ENCODE data around the gene ATP6V1F. TPM values are rescaled to one million over a fixed set of nuclear protein-coding genes. Genes with fewer than 3 reads are reported as not detected.

ATP6V1F gene
- total RNA-seq, 2 experiments from 2014 or later = 124 to 140 TPM

DNA sequence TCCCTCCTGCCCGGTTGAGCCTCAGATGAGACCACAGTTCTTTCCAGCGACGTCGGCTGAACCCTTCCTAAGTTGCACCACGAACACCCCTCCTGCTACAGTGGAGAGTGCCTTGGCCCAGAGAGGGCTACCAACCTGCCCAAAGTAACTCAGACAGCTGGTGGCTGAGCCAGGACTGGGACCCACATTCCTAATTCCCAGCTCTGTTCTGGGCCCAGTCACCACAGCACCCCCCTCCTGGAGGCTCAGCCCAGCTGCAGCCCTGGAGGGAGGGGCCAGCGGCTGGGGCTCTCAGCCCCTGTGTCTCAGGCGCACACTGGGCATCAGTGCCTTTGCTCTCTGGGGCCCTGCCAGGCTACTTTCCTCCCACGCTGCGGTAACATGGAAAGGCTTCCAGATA, 10.6 kb downstream of the ATP6V1F start:
- Mint-ChIP-seq H3K4me1 (peaks cover 12% of the 10 kb centered on the region), H3K27ac (no peak overlapping the region), H3K27me3 (peaks cover 22% of the 10 kb centered on the region), H3K36me3 (ENCODE audit: low read depth) (no peaks in the 10 kb centered on the region), H3K4me3 (no peak overlapping the region), H3K9me3 (no peaks in the 10 kb centered on the region)
- ChIA-PET POLR2A (interaction anchor here (1.0 to 1.9 kb wide), 2 partner anchors 10 to 11 kb away, joined by 3 to 6 read pairs; partner anchors contain the start of gene ATP6V1F), CTCF (interaction anchor here (2.3 kb wide), 1 partner anchor 10 kb away, joined by 9 read pairs; the partner anchor contains the start of gene ATP6V1F)
- no peak for DNase-seq

GRCh38 chr7:128874140-128875031, 11.7 kb downstream of the ATP6V1F start:
- H3K9me3 Mint-ChIP-seq = no peaks in the 10 kb centered on the region
- H3K36me3 Mint-ChIP-seq (ENCODE audit: low read depth) = no peaks in the 10 kb centered on the region
- H3K27ac Mint-ChIP-seq = no peak overlapping the region
- no peak overlapping the region for H3K4me3 Mint-ChIP-seq
- peaks cover 16% of the 10 kb centered on the region for H3K27me3 Mint-ChIP-seq
- CTCF ChIA-PET = interaction anchor here (0.9 to 2.3 kb wide), 4 partner anchors 9 to 213 kb away, joined by 3 to 9 read pairs (median 6); partner anchors contain the start of gene ATP6V1F
- no peak for DNase-seq
- POLR2A ChIA-PET = no interaction called here
- H3K4me1 Mint-ChIP-seq = peaks cover 13% of the 10 kb centered on the region

GRCh38 chr7:128875523-128875948, 12.9 kb downstream of the ATP6V1F start:
- no peaks in the 10 kb centered on the region for H3K36me3 Mint-ChIP-seq (ENCODE audit: low read depth)
- peaks cover 8% of the 10 kb centered on the region for H3K4me1 Mint-ChIP-seq
- no peaks in the 10 kb centered on the region for H3K9me3 Mint-ChIP-seq
- ChIA-PET CTCF (interaction anchor here (0.9 to 1.5 kb wide), 3 partner anchors 8 to 212 kb away, joined by 3 to 7 read pairs (median 6); no protein-coding TSS in a partner anchor), POLR2A (interaction anchor here (0.6 kb wide), 1 partner anchor 68 kb away, joined by 3 read pairs; no protein-coding TSS in a partner anchor)
- no peak overlapping the region for H3K27ac Mint-ChIP-seq
- no peak for DNase-seq
- peaks cover 10% of the 10 kb centered on the region for H3K27me3 Mint-ChIP-seq
- H3K4me3 Mint-ChIP-seq = no peak overlapping the region

DNA sequence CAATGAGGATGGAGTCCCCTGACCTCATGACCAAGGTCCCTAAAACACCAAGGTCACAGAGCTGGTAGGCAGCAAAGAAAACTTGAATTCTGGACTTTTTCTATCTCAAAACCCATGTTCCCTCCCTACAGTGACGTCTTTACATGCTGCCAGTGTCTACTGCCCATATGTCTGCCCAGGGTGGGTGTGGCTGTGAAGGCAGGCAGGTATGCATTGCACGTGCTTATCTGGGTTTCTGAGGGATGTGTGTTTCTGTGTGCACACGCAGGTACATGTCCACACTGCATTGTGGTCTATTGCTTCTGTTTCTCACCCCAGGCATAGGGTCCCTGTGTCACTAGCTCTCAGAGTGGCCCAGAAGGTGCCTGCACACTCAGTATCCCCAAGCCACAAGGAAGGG, 13.5 kb downstream of the ATP6V1F start:
- Mint-ChIP-seq H3K4me3 (no peak overlapping the region), H3K27ac (no peak overlapping the region), H3K4me1 (peaks cover 8% of the 10 kb centered on the region), H3K27me3 (peaks cover 6% of the 10 kb centered on the region), H3K36me3 (ENCODE audit: low read depth) (no peaks in the 10 kb centered on the region), H3K9me3 (no peaks in the 10 kb centered on the region)
- ChIA-PET CTCF (interaction anchor here (1.4 kb wide), 1 partner anchor 7 kb away, joined by 6 read pairs; no protein-coding TSS in a partner anchor), POLR2A (no interaction called here)
- no peak for DNase-seq

- no peak for DNase-seq
- ChIA-PET CTCF (no interaction called here), POLR2A (no interaction called here)
- H3K4me3 Mint-ChIP-seq = no peak overlapping the region
- no peaks in the 10 kb centered on the region for H3K9me3 Mint-ChIP-seq
- H3K27me3 Mint-ChIP-seq = peaks cover 2% of the 10 kb centered on the region
- H3K36me3 Mint-ChIP-seq (ENCODE audit: low read depth) = no peaks in the 10 kb centered on the region
- H3K27ac Mint-ChIP-seq = no peak overlapping the region
- peaks cover 8% of the 10 kb centered on the region for H3K4me1 Mint-ChIP-seq
Observed at GRCh38 chr7:128876586-128876977, 13.9 kb downstream of the ATP6V1F start.

DNA sequence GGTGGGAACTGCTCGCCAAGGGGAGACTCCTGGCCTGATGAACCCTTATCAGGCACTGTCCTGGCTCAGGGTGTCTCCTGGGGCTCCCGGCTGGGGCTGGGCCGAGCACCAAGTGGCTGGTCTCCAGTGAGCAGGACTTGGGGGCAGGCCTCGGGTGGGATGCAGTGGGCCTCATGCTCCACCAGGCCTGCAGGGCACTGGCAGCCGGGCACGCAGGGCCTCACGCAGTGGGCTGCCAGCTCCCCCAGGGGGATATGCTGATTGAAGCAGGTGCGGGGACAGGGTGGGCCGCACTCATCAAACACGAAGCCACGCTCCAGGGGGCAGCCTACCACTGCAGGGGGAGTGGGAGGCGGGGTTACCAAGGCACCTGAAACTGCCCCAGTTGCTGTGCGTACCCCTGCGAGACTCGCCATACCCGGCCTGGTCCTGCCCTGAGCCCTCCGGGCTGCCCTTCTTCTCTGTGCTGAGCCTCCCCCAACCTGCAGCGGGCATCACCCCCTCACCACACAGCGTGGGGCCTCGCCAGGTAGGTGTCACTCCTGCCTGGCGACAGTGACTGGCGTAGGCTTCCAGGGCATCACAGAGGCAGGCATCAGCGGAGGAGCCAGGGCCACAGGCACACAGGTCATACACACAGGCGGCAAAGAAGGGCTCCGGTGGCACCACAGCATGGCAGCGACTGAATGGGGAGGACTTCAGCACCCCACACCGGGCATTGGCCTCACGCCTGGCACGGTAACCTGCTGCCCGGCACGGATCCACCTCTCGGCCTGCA, 14.5 kb downstream of the ATP6V1F start:
- Mint-ChIP-seq H3K4me1 (peaks cover 8% of the 10 kb centered on the region), H3K27ac (no peak overlapping the region), H3K36me3 (ENCODE audit: low read depth) (no peaks in the 10 kb centered on the region), H3K27me3 (peaks cover 2% of the 10 kb centered on the region), H3K9me3 (no peaks in the 10 kb centered on the region), H3K4me3 (no peak overlapping the region)
- DNase-seq = no peak
- ChIA-PET CTCF (interaction anchor here (1.4 kb wide), 1 partner anchor 14 kb away, joined by 11 read pairs; the partner anchor contains the start of gene ATP6V1F), POLR2A (no interaction called here)

DNA sequence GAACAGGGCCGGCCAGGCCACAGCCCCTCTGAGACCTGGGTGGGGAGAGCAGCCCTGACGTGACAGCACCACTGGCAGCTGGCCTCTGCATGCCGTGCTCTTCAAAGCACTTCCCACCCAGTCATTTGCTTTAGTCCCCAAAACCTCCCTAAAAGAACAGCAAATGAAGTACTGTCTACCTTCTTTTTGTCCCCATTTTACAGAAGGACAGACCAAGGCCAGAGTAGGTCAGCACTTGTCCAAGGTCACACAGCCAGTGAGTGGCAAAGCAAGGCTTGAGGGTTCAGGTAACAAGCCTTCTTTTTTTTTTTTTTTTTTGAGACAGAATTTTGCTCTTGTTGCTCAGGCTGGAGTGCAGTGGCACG, 15.1 kb downstream of the ATP6V1F start:
- no peak overlapping the region for H3K4me3 Mint-ChIP-seq
- DNase-seq = no peak
- H3K27ac Mint-ChIP-seq = no peak overlapping the region
- H3K4me1 Mint-ChIP-seq = peaks cover 8% of the 10 kb centered on the region
- no peaks in the 10 kb centered on the region for H3K36me3 Mint-ChIP-seq (ENCODE audit: low read depth)
- ChIA-PET CTCF (interaction anchor here (1.4 kb wide), 1 partner anchor 15 kb away, joined by 11 read pairs; the partner anchor contains the start of gene ATP6V1F), POLR2A (no interaction called here)
- no peaks in the 10 kb centered on the region for H3K9me3 Mint-ChIP-seq
- peaks cover 2% of the 10 kb centered on the region for H3K27me3 Mint-ChIP-seq

- no peak overlapping the region for H3K27ac Mint-ChIP-seq
- no peak overlapping the region for H3K4me3 Mint-ChIP-seq
- no peaks in the 10 kb centered on the region for H3K9me3 Mint-ChIP-seq
- CTCF ChIA-PET = interaction anchor here (1.4 kb wide), 1 partner anchor 16 kb away, joined by 11 read pairs; the partner anchor contains the start of gene ATP6V1F
- POLR2A ChIA-PET = no interaction called here
- H3K4me1 Mint-ChIP-seq = peaks cover 8% of the 10 kb centered on the region
- H3K36me3 Mint-ChIP-seq (ENCODE audit: low read depth) = no peaks in the 10 kb centered on the region
- peaks cover 2% of the 10 kb centered on the region for H3K27me3 Mint-ChIP-seq
- DNase-seq = no peak
Observed at GRCh38 chr7:128878226-128879105, 15.8 kb downstream of the ATP6V1F start.

DNA sequence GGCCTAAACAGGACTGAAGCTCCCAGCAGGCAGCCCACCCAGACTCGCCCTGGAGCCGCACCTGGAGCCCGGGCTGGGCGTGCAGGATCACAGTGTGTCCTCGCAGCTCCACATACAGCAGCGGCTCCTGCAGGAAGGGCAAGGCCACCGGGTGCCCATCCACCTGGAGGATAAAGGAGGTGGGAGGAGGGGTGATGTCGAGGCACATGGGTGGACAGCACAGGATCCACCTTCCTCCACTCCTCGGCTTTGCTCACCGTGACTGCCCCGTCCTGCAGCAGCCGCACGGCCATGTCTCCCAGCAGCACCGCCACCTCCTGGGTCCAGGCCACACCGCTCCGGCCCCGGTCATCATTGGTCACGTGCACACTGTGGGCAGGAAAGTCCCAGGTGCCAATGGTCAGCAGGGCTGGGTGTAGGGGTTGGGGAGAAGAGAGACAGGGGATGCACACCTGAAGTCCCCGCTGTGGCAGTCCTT, 16.8 kb downstream of the ATP6V1F start:
- Mint-ChIP-seq H3K36me3 (ENCODE audit: low read depth) (no peaks in the 10 kb centered on the region), H3K9me3 (no peaks in the 10 kb centered on the region), H3K27ac (no peak overlapping the region), H3K27me3 (peaks cover 2% of the 10 kb centered on the region), H3K4me3 (no peak overlapping the region), H3K4me1 (peaks cover 14% of the 10 kb centered on the region)
- DNase-seq = no peak
- POLR2A ChIA-PET = interaction anchor here (1.4 kb wide), 1 partner anchor 16 kb away, joined by 5 read pairs; no protein-coding TSS in a partner anchor
- CTCF ChIA-PET = interaction anchor here (1.2 to 2.4 kb wide), 2 partner anchors 16 to 37 kb away, joined by 5 to 13 read pairs; partner anchors contain the start of gene ATP6V1F

GRCh38 chr7:128879939-128880746, 17.5 kb downstream of the ATP6V1F start:
- H3K4me1 Mint-ChIP-seq = peaks cover 14% of the 10 kb centered on the region
- POLR2A ChIA-PET = interaction anchor here (1.4 kb wide), 1 partner anchor 17 kb away, joined by 5 read pairs; no protein-coding TSS in a partner anchor
- no peak for DNase-seq

GRCh38 chr7:128880791-128881457, 18.3 kb downstream of the ATP6V1F start:
- POLR2A ChIA-PET = interaction anchor here (1.4 kb wide), 2 partner anchors 18 to 41 kb away, joined by 3 to 5 read pairs; no protein-coding TSS in a partner anchor

More at GRCh38 chr7:128879939-128880746, 17.5 kb downstream of the ATP6V1F start:
- Mint-ChIP-seq H3K36me3 (ENCODE audit: low read depth) (no peaks in the 10 kb centered on the region), H3K9me3 (no peaks in the 10 kb centered on the region), H3K4me3 (no peak overlapping the region), H3K27me3 (peaks cover 2% of the 10 kb centered on the region), H3K27ac (no peak overlapping the region)
- CTCF ChIA-PET = interaction anchor here (0.8 to 2.4 kb wide), 4 partner anchors 17 to 419 kb away, joined by 3 to 13 read pairs (median 4); partner anchors contain the start of gene ATP6V1F

More at GRCh38 chr7:128880791-128881457, 18.3 kb downstream of the ATP6V1F start:
- Mint-ChIP-seq H3K27ac (no peak overlapping the region), H3K4me1 (peaks cover 14% of the 10 kb centered on the region), H3K4me3 (no peak overlapping the region), H3K9me3 (no peaks in the 10 kb centered on the region), H3K27me3 (peaks cover 3% of the 10 kb centered on the region), H3K36me3 (ENCODE audit: low read depth) (no peaks in the 10 kb centered on the region)
- CTCF ChIA-PET = interaction anchor here (0.8 to 4.2 kb wide), 9 partner anchors 11 to 1011 kb away, joined by 3 to 32 read pairs (median 4); partner anchors contain the start of gene ATP6V1F
- DNase-seq = no peak
